HG02610 (cell line): ENCODE measurements around the gene ENTR1.

Source experiments
- ATAC-seq: cut with Tn5 transposase; IDR thresholded peaks from one replicate; pipeline ENCODE4 v1.9.1; 2021; ENCODE audit warnings: mild to moderate bottlenecking, moderate library complexity; ENCODE audit not compliant: unreplicated experiment

ENTR1 gene

DNA sequence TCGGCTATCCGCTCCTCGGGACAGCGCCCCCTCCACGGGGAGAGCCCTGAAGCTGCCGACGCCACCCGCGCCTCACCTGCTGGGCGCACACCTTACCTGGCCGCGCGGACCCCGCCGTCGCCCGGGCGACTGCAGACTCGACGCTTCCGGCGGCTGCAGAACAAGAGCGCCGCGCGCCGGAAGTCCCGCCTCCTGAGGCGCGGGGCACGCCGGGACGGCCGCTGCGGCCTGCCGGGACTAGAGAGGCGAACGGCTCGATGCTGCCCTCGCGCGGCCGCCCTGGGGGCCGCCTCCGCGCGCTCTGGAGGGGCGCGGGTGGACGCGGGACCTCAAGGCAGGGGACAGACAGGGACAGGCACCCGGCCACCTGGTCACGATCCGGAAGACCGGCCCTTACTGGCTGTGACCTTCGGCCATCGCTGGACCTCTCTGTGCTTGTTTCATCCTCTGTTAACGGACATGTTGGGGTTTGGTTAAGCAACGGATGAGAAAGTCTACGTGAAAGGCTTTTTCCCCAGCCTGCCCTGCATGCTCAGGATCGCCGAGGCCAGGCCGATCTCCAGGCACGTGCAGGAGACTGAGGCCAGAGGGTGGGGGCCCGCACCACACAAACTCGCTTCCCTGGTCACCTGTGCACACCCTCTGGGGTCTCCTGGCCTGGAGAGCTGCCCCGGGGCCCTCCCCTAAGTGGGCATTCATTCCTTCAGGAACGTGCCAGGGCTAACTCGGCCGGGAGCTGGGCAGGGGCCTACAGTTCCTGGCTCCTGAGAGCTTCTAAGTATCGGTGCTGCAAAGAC lies 10.2 kb downstream of the ENTR1 start, which contains the start of gene SNAPC4:
TSS of gene SNAPC4 (minus strand) at position 133 of the 797 bp plus-strand sequence. CDS start 1,742 bp downstream, outside the sequence.
- ATAC-seq, result peak; percentile 55

DNA sequence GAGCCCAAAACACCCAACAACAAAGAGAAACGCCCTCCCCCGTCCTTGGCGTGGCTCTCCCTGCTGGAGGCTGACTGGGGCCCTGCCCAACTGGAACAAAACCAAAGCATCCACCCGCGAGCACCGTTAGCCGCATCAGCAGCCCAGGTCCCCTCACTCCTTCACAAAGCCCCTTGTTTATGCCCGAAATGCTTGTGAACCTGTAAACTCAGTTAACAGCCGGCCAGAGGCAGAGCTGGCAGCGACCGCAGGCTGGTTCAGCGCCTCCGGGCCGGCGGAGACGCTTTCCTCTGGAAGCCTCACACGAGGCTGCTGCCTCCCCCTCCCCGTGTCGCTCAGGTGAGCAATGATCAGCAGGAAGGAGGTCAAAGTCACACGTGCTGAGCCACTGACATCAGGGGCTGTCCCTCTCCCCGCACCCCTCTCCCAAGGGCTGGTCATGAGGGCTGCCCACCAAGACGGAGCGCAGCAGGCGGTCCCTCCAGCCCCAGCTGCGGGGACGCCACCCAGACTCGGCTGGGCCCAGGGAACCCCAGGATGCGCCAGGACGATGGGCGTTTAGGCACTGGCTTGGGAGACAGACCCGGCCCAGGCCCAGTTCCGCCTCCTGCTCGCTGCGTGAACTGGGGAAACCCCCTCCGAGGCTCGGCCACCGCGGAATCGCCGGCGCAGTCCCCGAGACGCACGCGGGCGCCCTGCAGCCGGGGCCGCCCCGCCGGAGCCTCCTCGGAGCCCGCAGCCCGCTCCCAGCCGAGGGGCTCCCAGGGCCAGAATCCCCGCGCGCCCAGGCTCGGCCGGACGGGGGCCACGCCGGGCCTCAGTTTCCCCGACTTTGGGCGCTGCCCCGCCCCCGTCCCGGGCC lies 11.0 kb downstream of the ENTR1 start:
- no peak for ATAC-seq

DNA sequence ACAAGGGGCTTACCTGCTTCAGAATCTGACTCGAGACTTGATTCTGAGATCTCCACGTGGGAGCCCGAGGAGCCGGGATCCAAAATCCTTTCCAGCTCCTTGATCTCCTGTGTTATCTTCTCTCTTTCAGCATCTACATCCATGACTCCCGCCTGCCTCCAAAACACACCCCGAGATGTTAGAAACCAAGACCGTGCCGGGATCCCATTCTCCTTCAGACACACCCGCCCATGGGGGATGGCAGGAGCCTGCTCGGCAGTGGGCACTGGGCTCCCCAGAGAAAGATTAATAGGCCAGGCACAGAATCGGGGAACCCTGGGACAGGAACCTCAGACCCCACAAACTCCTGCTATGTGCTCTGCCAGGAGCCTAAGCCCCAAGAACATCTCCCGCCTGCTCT lies 12.1 kb downstream of the ENTR1 start:
- ATAC-seq, result no peak

DNA sequence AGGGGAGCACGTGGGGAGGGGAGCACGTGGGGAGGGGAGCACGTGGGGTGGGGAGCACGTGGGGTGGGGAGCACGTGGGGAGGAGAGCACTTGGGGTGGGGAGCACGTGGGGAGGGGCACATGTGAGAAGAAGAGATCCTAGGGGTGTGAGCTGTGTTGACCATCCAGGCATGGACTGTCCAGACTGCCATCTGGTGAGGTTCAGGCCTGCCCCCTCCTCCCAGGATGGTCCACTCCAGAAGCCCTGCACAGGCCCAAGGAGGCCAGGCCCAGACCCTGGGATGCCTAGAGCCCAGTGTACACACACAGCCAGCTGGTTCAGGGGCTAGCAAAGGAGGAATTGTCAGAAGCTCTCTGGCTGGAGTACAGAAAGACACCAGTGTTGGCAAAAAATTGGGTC lies 12.8 kb downstream of the ENTR1 start:
- no peak for ATAC-seq

DNA sequence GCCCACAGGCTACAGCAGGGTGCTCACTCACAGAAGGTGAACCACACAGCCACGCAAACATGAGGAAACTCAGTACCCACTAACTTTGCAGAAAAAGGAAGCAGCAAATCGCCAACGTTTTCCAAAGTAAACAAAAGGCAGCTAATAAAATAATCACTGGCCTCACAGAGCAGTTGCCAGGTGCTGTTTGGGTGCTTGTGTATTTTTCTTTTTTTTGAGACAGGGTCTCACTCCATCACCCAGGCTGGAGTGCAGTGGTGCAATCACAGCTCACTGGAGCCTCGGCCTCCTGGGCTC lies 14.2 kb downstream of the ENTR1 start:
- ATAC-seq, result no peak

DNA sequence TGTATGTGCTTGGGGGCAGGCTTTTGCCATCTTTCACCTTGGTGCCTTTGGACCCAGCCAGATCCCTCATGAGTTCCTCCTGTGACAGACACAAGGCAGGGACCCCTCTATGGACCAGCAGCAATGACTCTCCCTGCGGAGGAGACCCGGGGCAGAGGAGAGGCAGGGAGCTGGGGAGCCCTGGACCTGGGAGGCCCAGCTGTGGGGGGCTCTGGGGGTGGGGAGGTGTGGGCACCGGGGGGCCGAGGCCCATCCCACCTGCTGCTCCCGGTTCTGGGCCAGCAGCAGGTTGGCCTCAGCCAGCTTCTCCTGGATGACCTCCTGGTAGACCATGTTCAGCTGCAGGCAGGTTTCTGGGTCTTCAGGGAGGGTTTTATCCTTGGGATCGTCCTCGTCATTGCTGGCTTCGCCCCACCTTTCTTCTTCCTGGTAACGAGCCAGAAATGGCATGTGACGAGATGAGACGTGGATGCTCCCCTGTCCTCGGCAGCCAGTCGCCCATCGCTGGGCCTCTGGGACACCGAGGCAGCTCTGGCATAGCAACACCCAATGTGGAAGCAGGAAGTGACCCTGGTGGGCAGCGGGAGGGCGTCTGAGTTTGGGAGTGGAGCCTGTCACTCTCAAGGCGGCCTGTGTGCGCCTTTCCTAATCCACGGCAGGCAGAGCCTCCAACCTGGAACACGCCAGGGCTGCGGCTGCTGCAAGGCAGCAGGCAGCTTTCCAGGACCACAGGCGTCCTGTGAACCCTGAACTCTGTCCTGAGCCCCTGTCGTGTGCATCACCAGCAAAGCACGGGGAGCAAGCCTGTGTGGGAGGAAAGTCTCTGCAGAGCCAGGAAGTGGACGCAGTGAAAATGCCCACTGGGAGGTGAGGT lies 14.8 kb downstream of the ENTR1 start:
- no peak for ATAC-seq

DNA sequence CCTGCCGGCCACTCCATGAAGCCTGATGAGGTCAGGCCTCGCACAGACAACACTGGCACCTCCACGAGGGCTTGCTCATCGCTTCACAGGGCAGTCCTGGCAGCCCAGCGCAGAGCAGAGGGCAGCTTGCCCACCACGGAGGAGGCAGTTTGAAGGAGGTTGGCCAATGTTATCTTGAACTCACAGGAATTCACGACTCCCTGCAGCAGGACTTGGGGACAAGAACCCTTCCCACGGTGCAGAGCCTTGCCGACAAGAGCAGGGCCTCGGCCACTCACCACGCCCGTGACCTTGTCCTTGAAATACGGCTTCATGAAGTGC lies 15.4 kb downstream of the ENTR1 start:
- ATAC-seq, result no peak

DNA sequence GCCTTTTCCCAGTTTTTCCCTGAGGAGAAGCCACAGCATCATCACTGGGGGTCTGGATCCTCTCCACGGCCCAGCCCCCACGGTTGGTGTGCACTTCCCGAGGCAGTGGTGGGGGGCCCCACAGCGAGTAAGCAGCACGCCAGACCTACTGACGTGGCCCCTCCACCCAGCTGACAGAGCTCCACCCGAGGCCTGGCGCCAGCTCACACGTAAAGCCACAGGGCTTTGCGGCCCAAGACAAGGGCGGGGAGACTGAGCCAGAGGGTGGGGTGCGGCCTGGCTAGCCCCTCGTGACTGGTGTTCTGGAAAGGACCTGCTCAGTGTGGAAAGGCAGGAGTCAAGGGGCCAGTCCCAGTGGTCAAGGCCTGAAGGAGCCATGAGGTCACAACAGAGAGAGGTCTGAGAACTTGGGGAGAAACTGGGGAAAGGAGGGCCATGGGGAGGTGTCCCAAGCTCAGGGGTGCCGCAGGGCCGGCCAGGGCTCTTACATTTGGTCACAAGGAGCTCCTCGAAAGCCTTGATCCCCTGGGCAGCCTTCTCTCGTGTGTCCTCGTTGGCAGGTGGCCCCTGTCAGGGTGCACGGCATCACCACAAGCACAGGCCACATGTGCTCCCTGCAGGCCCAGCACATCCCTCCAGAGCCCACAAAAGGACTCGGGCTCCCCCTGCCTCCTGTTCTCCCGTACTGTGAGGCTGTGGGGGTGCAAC lies 15.9 kb downstream of the ENTR1 start:
- no peak for ATAC-seq

DNA sequence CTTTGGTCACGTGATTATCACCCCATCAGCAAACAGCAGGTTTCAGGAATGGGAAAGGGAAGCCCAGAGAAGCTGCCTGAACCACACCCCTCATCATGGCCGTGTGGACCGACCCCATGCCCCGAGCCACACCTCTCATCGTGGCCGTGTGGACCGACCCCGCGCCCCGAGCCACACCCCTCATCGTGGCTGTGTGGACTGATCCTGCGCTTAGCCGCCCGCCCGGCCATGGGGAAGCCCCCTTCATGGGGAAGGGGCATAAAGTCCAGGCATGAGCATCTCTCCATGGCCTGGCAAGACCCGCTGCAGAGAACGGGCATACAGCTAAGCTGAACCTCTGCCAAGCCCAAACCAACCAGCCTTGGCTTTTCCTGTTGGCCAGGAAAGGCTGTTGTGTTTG lies 16.9 kb downstream of the ENTR1 start:
- no peak for ATAC-seq

DNA sequence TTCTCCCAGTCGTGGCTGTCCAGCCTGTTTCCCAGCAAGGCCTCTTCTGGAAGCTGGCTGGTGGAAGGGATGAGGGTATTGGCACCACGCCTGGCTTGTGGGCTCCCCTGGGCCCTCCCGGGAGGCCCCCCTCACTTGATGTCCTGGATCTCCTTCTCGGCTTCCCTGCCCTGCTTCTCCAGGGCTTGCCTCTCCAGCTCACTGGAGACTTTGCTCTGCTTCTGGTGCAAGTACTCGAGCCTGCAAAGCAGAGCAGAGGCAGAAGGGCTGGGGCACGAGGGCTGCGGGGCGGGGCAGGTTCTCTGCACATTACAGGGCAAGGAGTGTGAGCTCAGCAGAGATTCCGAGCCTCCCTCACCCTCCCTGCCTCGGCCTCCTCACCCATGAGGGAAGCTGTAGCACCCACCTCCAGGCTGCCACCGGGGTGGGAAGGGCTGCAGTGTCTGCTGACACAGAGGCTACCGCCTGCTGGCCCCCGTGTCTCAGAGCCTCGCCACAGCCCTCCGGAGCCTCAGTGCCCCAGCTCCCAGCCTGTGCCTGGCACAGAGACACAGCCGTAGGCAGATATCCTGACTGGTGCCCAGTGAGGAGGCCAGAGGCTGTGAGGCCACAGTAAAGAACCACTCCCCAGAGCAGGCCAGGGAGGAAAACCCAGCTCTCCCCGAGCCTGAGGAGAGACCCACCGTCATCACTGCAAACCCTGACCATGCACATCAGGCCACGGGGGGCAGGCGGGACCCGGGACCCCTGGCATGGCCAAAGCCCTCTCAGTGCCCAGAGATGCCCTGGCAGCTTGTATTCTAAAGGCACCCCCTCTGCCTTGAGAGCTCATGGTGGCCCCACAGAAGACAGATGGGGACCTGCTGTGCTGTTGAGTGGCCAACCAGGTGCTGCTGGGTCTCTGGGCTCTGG lies 17.6 kb downstream of the ENTR1 start:
- no peak for ATAC-seq

DNA sequence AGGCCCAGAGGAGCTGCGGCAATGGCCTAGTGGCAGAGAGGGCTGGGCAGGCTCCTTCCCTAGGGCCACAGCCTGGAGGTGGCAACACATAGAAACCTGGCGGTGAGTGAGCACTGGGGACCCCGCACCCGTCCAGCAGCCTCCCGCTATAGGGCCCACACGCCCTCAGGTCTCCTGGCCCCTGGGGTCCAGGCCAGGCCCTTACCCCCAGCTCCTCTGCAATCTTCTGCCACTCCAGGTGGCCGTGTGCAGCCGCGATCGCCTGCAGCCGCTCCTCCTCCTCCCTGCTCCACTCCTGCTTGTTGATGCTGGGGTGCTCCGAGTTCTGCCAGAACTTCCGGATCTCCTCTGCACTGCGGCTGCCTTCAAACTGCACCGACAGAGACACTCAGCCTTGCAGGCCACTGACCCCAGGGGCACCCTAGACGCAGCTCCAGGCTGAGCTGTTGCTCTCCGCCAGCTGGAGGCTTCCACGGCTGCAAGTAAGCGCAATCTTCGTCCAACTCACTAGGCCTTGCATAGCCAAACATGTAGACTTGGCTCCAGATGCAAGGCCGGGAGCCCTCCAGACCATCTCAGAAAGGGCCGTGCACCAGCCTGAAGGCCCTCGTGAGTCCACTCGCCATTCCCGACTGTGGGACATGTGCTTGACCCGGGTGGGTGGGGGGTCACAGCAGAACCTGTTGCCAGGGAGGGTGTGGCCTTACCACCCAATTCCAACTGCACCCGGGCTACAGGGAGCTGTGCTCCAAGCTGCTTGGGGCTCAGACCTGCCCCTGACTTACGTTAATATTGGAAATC lies 18.5 kb downstream of the ENTR1 start:
- ATAC-seq, result no peak

DNA sequence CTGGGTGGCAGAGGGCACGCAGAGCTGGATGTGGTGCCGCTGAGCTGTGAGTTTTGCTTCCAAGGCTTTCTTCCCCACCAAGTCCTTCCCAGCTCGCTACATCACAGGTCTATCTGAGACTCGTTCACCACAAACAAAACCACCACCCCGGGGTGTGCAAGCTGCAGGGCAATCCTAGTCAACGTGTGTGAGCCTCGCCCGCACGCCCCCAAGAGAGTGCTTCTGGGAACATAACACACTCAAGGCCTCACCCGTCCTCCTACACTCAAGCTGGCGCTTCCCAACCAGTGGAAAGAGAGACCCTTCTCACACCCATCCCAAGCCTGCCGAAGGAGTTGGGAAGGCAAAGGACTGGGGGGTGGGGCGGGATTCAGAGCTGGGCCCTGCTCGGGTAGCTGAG lies 21.0 kb downstream of the ENTR1 start:
- ATAC-seq, result no peak

DNA sequence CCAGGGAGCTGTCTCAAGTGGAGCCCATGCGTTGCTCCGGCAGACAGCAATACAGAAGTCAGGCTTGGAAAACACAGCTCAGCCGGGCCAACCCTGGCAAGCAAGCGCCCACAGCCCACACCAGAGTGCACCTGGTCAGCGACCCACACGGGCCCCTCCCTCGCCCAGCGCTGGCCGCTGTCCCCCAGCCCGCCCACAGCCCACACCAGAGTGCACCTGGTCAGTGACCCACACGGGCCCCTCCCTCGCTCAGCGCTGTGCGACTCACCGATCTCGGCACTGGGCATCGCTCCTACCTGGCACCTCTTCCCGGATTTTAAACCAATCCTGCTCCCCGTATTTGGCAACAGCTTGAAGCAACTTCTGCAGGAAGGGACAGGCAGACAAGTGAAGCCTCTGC lies 23.2 kb downstream of the ENTR1 start:
- ATAC-seq, result no peak

DNA sequence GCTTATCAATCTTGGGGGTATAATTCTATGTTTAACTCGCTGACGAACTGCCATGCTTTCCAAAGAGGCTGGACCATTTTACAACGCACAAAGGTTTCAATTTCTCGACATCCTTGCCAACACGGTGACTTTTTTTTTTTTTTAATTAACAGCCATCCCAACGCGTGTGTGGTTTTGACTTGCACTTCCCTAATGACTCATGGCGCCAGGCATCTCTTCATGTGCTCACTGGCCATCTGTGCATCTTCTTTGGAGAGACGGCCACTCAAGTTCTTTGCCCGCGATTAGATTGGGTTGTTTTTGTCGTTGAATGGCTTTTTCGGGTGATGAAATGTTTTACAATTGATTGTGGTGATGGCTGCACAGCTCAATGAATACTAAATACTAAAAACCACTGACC lies 24.4 kb downstream of the ENTR1 start:
- no peak for ATAC-seq

DNA sequence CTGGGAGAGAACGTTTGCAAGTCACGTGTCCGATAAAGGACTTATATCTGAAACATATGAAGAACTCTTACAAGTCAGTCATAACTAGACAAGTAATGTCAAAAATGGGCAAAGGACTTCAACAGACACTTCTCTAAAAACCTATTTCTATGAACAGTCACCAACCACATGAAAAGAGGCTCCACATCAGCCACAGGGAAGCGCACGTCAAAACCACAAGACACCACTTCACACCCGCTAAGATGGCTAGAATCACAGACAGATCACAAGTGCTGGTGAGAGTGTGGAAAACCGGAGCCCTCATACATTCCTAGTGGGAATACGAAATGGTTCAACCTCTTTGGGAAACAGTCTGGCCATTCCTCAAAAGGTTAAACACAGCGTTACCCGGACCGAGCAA lies 25.4 kb downstream of the ENTR1 start:
- no peak for ATAC-seq

DNA sequence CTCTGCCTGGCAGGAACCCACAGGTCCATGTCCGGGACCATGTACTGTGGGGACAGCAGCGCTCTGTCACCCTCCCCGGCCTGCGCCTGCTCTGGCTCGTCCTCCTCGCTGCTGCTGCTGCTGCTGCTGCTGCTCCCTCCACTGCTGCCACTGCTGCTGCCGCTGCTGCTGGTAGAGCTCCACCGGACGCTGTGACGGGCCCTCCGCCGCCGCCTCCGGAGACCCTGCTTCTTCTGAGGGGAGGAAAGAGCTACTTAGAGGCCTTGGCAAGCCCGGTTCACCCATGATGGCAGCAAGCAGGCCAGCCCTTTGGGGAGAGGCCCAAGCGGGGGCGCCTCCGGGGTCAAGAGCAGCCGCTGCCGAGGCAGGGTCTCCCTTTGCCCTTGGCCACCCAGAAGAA lies 27.0 kb downstream of the ENTR1 start:
- no peak for ATAC-seq

DNA sequence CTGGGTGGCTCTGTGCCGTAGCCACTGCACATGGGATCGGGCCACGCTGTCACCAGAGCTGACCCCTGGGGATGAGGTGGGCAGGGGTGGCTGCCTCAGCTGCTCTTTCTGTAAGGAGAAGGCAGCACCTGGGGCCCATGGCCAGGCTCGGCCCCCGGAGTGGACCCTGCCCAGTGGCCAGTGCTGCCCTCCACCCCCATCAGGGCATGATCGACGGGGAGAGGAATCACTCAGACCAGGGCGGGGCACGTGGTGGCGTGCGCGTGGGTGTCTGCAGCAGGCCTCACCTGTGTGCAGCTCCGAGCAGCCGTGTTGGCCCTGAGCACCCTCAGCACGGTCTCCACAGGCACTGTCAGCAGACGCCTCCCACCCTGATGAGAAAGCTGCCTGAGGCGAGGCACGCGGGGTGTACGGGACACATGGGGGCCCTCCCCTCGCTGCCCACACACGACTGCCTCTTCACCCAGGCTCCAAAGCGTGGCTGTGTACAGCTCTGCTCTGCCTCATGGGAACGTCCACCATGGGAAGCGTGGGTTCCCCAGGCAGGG lies 28.4 kb downstream of the ENTR1 start:
- no peak for ATAC-seq

DNA sequence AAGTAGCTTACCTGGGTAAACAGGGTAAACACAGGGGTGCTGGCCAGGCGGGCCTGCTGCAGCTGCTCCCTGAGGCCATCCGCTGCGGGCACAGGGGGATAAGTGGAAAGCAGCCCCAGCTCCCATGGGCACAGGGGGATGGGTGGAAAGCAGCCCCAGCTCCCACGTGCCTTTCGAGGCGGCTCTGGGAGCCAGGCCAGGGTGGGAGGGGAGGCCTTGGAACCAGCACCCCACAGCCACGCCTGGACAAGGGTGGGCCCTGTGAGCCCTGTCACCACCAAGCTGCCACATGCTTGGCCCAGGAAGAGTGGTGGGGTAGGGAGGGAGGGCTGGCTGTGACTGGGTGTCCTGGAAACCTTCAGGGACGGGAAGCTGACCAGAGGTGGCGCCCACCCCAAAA lies 29.1 kb downstream of the ENTR1 start:
- no peak for ATAC-seq

DNA sequence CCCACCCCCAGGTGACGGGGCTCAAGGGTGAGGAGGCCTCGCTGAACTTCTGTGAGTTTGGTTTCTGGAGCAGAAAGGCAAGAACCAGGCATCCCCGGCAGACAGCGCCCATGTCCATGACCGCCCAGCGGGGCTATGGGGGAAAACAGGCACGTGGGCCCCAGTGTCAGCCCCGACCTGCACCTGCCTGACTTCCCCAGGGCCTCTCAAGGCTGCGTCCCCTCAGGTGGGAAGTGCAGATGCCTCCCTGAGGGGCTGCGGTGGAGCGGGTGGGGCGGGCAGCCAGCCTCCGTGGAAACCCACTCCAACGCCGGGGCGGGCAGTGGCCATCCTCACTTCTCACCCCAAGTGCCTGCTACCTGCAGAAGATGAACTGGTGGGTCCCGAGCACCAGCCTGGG lies 30.0 kb downstream of the ENTR1 start:
- no peak for ATAC-seq
